ENCODE data around the gene ADGRE1.

The ADGRE1 gene

GRCh38 chr19:6969490-6969889, 82.1 kb downstream of the ADGRE1 start:
- no peak for DNase-seq (ENCODE audit: low spot score)
- no peak for TF ChIP-seq CTCF (IDR thresholded peaks at IDR 0.05; ENCODE audit: extremely low read depth, missing control alignments)

GRCh38 chr19:6970021-6970420, 82.6 kb downstream of the ADGRE1 start:
- TF ChIP-seq CTCF (IDR thresholded peaks at IDR 0.05; ENCODE audit: extremely low read depth, missing control alignments) = no peak
- DNase-seq (ENCODE audit: low spot score) = no peak

GRCh38 chr19:6970443-6970842, 83.1 kb downstream of the ADGRE1 start:
- no peak for TF ChIP-seq CTCF (IDR thresholded peaks at IDR 0.05; ENCODE audit: extremely low read depth, missing control alignments)
- DNase-seq (ENCODE audit: low spot score) = no peak

GRCh38 chr19:6971366-6971765, 84.0 kb downstream of the ADGRE1 start:
- no peak for DNase-seq (ENCODE audit: low spot score)
- TF ChIP-seq CTCF (IDR thresholded peaks at IDR 0.05; ENCODE audit: extremely low read depth, missing control alignments) = no peak

- no peak for TF ChIP-seq CTCF (IDR thresholded peaks at IDR 0.05; ENCODE audit: extremely low read depth, missing control alignments)
- DNase-seq (ENCODE audit: low spot score) = no peak
These were observed 88.8 kb downstream of the ADGRE1 start for GRCh38 chr19:6976197-6976596.

- no peak for DNase-seq (ENCODE audit: low spot score)
- TF ChIP-seq CTCF (IDR thresholded peaks at IDR 0.05; ENCODE audit: extremely low read depth, missing control alignments) = no peak
These were observed 92.0 kb downstream of the ADGRE1 start for GRCh38 chr19:6979399-6979798.

- DNase-seq (ENCODE audit: low spot score) = no peak
- no peak for TF ChIP-seq CTCF (IDR thresholded peaks at IDR 0.05; ENCODE audit: extremely low read depth, missing control alignments)
These were observed 96.1 kb downstream of the ADGRE1 start for GRCh38 chr19:6983448-6983847.

Data from GM20000 (cell line).